HCT116 (cell line): ENCODE results near the gene GTF2H2C.

Source experiments
- CEBPB ChIP-seq: IDR thresholded peaks from 2 replicates; pipeline ENCODE4 v1.6.1; 2012; ENCODE audit warnings: low read depth
- ELF1 ChIP-seq: IDR thresholded peaks from 2 replicates; pipeline ENCODE4 v1.6.1; 2012; ENCODE audit warnings: low read depth, borderline replicate concordance
- EZH2 ChIP-seq: fragments of 200-600 bp; sonication (generic); IDR thresholded peaks from 2 replicates; pipeline ENCODE4 v1.6.1; 2017; ENCODE audit warnings: antibody characterized with exemption, mixed run types
- EZH2phosphoT487 ChIP-seq: fragments of 200-600 bp; IDR thresholded peaks from 2 replicates; pipeline ENCODE4 v1.6.1; 2018; ENCODE audit warnings: antibody characterized with exemption, borderline replicate concordance
- FOSL1 ChIP-seq: IDR thresholded peaks from 2 replicates; pipeline ENCODE4 v1.6.1; 2012; ENCODE audit warnings: low read depth
- POLR2A ChIP-seq: IDR thresholded peaks from 2 replicates; pipeline ENCODE4 v1.7.0; 2011; ENCODE audit warnings: borderline replicate concordance; ENCODE audit not compliant: insufficient read depth, insufficient read length; ENCODE audit errors: extremely low read depth
- POLR2AphosphoS5 ChIP-seq: IDR thresholded peaks from 2 replicates; pipeline ENCODE4 v1.6.1; 2011; ENCODE audit warnings: mild to moderate bottlenecking, low read depth, low read length, moderate library complexity
- SIN3A ChIP-seq: IDR thresholded peaks from 2 replicates; pipeline ENCODE4 v1.6.1; 2012; ENCODE audit warnings: low read depth
- SRF ChIP-seq: IDR thresholded peaks from 2 replicates; pipeline ENCODE4 v1.6.1; 2012; ENCODE audit warnings: low read depth
- YY1 ChIP-seq: IDR thresholded peaks from 2 replicates; pipeline ENCODE4 v1.6.1; 2011; ENCODE audit warnings: low read length, low read depth, moderate library complexity, mild to moderate bottlenecking; ENCODE audit not compliant: insufficient replicate concordance; ENCODE audit errors: extremely low read depth
- TF ChIP-seq, protein P1 (sequence below), 3 experiments: fragments of 200-600 bp in 1 of 3; sonication (generic) in 1 of 3; IDR thresholded peaks in 2 of 3; conservative IDR thresholded peaks in 1 of 3; 2 replicates each; pipeline ENCODE4 v1.5.1; 2012 to 2017; ENCODE audit warnings: low read depth in 2 of 3, low read length in 2 of 3, antibody characterized with exemption in 1 of 3, borderline replicate concordance in 1 of 3, control low read depth in 1 of 3, mild to moderate bottlenecking in 1 of 3, mixed read lengths in 1 of 3, mixed run types in 1 of 3, moderate library complexity in 1 of 3; ENCODE audit not compliant: insufficient read depth in 1 of 3
- TF ChIP-seq, protein P2 (sequence below): IDR thresholded peaks from 2 replicates; pipeline ENCODE4 v1.6.1; 2012; ENCODE audit warnings: low read depth
- TF ChIP-seq, protein P3 (sequence below): IDR thresholded peaks from 2 replicates; pipeline ENCODE4 v1.6.1; 2012
- TF ChIP-seq, protein P4 (sequence below): IDR thresholded peaks from 2 replicates; pipeline ENCODE4 v1.6.1; 2012

DNA sequence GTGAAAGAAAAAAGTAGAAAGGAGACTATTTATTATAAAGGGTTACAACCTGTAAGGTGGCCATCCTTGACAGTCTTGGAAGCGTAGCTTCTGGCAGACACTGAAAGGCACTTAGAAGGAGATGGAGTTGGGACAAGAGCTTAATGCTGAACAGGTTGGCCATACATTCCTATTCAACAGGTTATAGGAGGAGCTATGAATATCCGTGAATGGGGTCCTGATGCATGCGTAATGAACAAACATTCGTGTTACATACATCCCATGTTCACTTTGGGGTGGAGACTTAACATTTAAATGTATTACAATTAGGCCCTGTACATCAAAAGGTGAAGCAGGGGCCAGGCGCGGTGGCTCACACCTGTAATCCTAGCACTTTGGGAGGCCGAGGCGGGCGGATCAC is 33.3 kb upstream of the GTF2H2C start:
- TF ChIP-seq CEBPB (no peak), EZH2 (no peak), POLR2A (no peak), YY1 (no peak), SIN3A (no peak), POLR2AphosphoS5 (no peak), SRF (no peak), EZH2phosphoT487 (no peak), FOSL1 (no peak), ELF1 (no peak)
- TF ChIP-seq, protein P1, sequence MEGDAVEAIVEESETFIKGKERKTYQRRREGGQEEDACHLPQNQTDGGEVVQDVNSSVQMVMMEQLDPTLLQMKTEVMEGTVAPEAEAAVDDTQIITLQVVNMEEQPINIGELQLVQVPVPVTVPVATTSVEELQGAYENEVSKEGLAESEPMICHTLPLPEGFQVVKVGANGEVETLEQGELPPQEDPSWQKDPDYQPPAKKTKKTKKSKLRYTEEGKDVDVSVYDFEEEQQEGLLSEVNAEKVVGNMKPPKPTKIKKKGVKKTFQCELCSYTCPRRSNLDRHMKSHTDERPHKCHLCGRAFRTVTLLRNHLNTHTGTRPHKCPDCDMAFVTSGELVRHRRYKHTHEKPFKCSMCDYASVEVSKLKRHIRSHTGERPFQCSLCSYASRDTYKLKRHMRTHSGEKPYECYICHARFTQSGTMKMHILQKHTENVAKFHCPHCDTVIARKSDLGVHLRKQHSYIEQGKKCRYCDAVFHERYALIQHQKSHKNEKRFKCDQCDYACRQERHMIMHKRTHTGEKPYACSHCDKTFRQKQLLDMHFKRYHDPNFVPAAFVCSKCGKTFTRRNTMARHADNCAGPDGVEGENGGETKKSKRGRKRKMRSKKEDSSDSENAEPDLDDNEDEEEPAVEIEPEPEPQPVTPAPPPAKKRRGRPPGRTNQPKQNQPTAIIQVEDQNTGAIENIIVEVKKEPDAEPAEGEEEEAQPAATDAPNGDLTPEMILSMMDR (IDR thresholded peaks at IDR 0.05 in 2 of 3, conservative IDR thresholded peaks at IDR 0.05 in 1 of 3; ENCODE audit: borderline replicate concordance in 1 of 3, insufficient read depth in 1 of 3, low read depth in 2 of 3, low read length in 2 of 3), result no peak
- TF ChIP-seq, protein P2, sequence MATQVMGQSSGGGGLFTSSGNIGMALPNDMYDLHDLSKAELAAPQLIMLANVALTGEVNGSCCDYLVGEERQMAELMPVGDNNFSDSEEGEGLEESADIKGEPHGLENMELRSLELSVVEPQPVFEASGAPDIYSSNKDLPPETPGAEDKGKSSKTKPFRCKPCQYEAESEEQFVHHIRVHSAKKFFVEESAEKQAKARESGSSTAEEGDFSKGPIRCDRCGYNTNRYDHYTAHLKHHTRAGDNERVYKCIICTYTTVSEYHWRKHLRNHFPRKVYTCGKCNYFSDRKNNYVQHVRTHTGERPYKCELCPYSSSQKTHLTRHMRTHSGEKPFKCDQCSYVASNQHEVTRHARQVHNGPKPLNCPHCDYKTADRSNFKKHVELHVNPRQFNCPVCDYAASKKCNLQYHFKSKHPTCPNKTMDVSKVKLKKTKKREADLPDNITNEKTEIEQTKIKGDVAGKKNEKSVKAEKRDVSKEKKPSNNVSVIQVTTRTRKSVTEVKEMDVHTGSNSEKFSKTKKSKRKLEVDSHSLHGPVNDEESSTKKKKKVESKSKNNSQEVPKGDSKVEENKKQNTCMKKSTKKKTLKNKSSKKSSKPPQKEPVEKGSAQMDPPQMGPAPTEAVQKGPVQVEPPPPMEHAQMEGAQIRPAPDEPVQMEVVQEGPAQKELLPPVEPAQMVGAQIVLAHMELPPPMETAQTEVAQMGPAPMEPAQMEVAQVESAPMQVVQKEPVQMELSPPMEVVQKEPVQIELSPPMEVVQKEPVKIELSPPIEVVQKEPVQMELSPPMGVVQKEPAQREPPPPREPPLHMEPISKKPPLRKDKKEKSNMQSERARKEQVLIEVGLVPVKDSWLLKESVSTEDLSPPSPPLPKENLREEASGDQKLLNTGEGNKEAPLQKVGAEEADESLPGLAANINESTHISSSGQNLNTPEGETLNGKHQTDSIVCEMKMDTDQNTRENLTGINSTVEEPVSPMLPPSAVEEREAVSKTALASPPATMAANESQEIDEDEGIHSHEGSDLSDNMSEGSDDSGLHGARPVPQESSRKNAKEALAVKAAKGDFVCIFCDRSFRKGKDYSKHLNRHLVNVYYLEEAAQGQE, result no peak
- TF ChIP-seq, protein P3, sequence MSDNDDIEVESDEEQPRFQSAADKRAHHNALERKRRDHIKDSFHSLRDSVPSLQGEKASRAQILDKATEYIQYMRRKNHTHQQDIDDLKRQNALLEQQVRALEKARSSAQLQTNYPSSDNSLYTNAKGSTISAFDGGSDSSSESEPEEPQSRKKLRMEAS, result no peak
- TF ChIP-seq, protein P4, sequence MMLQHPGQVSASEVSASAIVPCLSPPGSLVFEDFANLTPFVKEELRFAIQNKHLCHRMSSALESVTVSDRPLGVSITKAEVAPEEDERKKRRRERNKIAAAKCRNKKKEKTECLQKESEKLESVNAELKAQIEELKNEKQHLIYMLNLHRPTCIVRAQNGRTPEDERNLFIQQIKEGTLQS, result no peak
